GM12878 (cell line): ENCODE measurements around the gene CCL4L2.
"Not testable (repeated sequence)": the region's sequence is repeated elsewhere in the genome, so short reads cannot be mapped to it uniquely, and the experiment has no call there.

Experiments
- CTCF ChIP-seq, 3 experiments: IDR thresholded peaks in 2 of 3; conservative IDR thresholded peaks in 1 of 3; 2 replicates each; pipeline ENCODE4 v1.5.1; 2011; ENCODE audit warnings: low read depth in 3 of 3, low read length in 3 of 3, mild to moderate bottlenecking in 3 of 3, control low read depth in 2 of 3, moderate library complexity in 2 of 3, inconsistent platforms in 1 of 3, mixed read lengths in 1 of 3; ENCODE audit not compliant: control insufficient read depth in 2 of 3, insufficient read depth in 1 of 3; ENCODE audit errors: extremely low read depth in 1 of 3
- CUX1 ChIP-seq: IDR thresholded peaks from 2 replicates; pipeline ENCODE4 v1.6.1; 2012; ENCODE audit warnings: improper control_type of control experiment, low read depth, low read length; ENCODE audit not compliant: insufficient replicate concordance
- FOXK2 ChIP-seq: fragments of 450-650 bp; IDR thresholded peaks from 2 replicates; pipeline ENCODE4 v1.6.1; 2017; ENCODE audit warnings: mild to moderate bottlenecking, moderate library complexity
- NR2C2 ChIP-seq: IDR thresholded peaks from 2 replicates; pipeline ENCODE4 v1.6.1; 2011; ENCODE audit warnings: borderline replicate concordance, low read depth; ENCODE audit not compliant: control insufficient read depth, insufficient read length
- POLR2A ChIP-seq: IDR thresholded peaks from 2 replicates; pipeline ENCODE4 v1.6.1; 2011; ENCODE audit warnings: low read depth, mild to moderate bottlenecking, low read length
- POLR2AphosphoS5 ChIP-seq: IDR thresholded peaks from 2 replicates; pipeline ENCODE4 v1.6.1; 2011; ENCODE audit warnings: mild to moderate bottlenecking, low read length, inconsistent platforms
- STAT3 ChIP-seq: IDR thresholded peaks from 2 replicates; pipeline ENCODE4 v1.6.1; 2011; ENCODE audit warnings: low read depth, low read length, improper control_type of control experiment
- USF1 ChIP-seq: IDR thresholded peaks from 2 replicates; pipeline ENCODE4 v1.6.1; 2011; ENCODE audit warnings: borderline replicate concordance, low read depth, mild to moderate bottlenecking, moderate library complexity, mixed read lengths, low read length; ENCODE audit not compliant: insufficient read depth; ENCODE audit errors: extremely low read length
- TF ChIP-seq, protein P1 (sequence below): IDR thresholded peaks from 2 replicates; pipeline ENCODE4 v1.6.1; 2012; ENCODE audit warnings: low read depth, low read length, improper control_type of control experiment

GRCh38 chr17:36176536-36176935 is 34.3 kb upstream of the CCL4L2 start, which contains the start of gene TBC1D3B:
- TF ChIP-seq, protein P1, sequence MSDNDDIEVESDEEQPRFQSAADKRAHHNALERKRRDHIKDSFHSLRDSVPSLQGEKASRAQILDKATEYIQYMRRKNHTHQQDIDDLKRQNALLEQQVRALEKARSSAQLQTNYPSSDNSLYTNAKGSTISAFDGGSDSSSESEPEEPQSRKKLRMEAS: not testable (repeated sequence)
- not testable (repeated sequence) for TF ChIP-seq POLR2A; FOXK2; POLR2AphosphoS5; STAT3; NR2C2; USF1; CUX1; CTCF (IDR thresholded peaks at IDR 0.05 in 2 of 3, conservative IDR thresholded peaks at IDR 0.05 in 1 of 3; ENCODE audit: control insufficient read depth in 2 of 3, extremely low read depth in 1 of 3, insufficient read depth in 1 of 3, low read depth in 3 of 3, low read length in 3 of 3)
